HT-29 (cell line): ENCODE data around the gene MNX1. TPM values are rescaled to one million over a fixed set of nuclear protein-coding genes. Genes with fewer than 3 reads are reported as not detected.

Source experiments
- DNase-seq: peaks from one replicate; pipeline ENCODE4 v3.0.0-alpha.2; 2015; ENCODE audit warnings: low spot score
- total RNA-seq: library from RNA; depleted of rRNA; stranded (reverse); fragments of >200 nt; shearing (Covaris generic); gene quantifications from 2 replicates; pipeline ENCODE4 v1.2.3, GENCODE V29; 2014

MNX1 gene
- total RNA-seq, 1 experiment from 2014 or later = 21.9 TPM

GRCh38 chr7:157002819-157003421, 7.5 kb downstream of the MNX1 start:
- no peak for DNase-seq

GRCh38 chr7:157001920-157002818, 8.3 kb downstream of the MNX1 start:
- no peak for DNase-seq

- peak; percentile 14 for DNase-seq
Measured at GRCh38 chr7:157000741-157001653, 9.5 kb downstream of the MNX1 start.

- peak; percentile 52 for DNase-seq
Measured at GRCh38 chr7:156999958-157000726, 10.3 kb downstream of the MNX1 start.

- DNase-seq = no peak
Measured at GRCh38 chr7:156998988-156999957, 11.2 kb downstream of the MNX1 start.

- no peak for DNase-seq
Measured at GRCh38 chr7:156994417-156994816, 16.0 kb downstream of the MNX1 start.

- DNase-seq = no peak
Measured at GRCh38 chr7:156993925-156994235, 16.6 kb downstream of the MNX1 start.

GRCh38 chr7:156993021-156993924, 17.2 kb downstream of the MNX1 start:
- DNase-seq = no peak

- DNase-seq = no peak
Measured at GRCh38 chr7:156989766-156990535, 20.5 kb downstream of the MNX1 start.

GRCh38 chr7:156988343-156989185, 21.9 kb downstream of the MNX1 start:
- no peak for DNase-seq

GRCh38 chr7:156986378-156986777, 24.1 kb downstream of the MNX1 start:
- DNase-seq = no peak

- no peak for DNase-seq
Measured at GRCh38 chr7:156985101-156985992, 25.1 kb downstream of the MNX1 start.

- DNase-seq = no peak
Measured at GRCh38 chr7:156984174-156984891, 26.1 kb downstream of the MNX1 start.

- DNase-seq = no peak
Measured at GRCh38 chr7:156979711-156980110, 30.8 kb downstream of the MNX1 start.

- no peak for DNase-seq
Measured at GRCh38 chr7:156979007-156979606, 31.4 kb downstream of the MNX1 start.
